GM12873 (cell line): ENCODE data around the gene NOL3.

Source experiments
- CTCF ChIP-seq: IDR thresholded peaks from 2 replicates; pipeline ENCODE4 v1.5.1; 2012; ENCODE audit warnings: low read depth, mild to moderate bottlenecking, moderate library complexity, low read length, control low read depth; ENCODE audit not compliant: insufficient read depth; ENCODE audit errors: missing control alignments

Gene NOL3

GRCh38 chr16:67163164-67163998 is 7.0 kb upstream of the NOL3 start:
- no peak for TF ChIP-seq CTCF

GRCh38 chr16:67163999-67164558 is 6.3 kb upstream of the NOL3 start:
- TF ChIP-seq CTCF = no peak

GRCh38 chr16:67164599-67165061 is 5.7 kb upstream of the NOL3 start, which contains the start of gene HSF4:
Gene HSF4, plus strand, starts transcription at chr16:67164745. Its CDS starts 67 bp downstream, at chr16:67164812.
- no peak for TF ChIP-seq CTCF

- no peak for TF ChIP-seq CTCF
Measured at GRCh38 chr16:67165121-67166078, 4.9 kb upstream of the NOL3 start.

- no peak for TF ChIP-seq CTCF
Measured at GRCh38 chr16:67166110-67166547, 4.2 kb upstream of the NOL3 start.

- no peak for TF ChIP-seq CTCF
Measured at GRCh38 chr16:67166598-67167168, 3.7 kb upstream of the NOL3 start.
